Hepatocyte (in vitro differentiated cells): ENCODE measurements around the gene TOP2A.

Experiments
- CTCF ChIP-seq: fragments of 200-600 bp; sonication (generic); IDR thresholded peaks from 2 replicates; pipeline ENCODE4 v1.5.1; 2016; ENCODE audit warnings: antibody characterized with exemption, mild to moderate bottlenecking; ENCODE audit not compliant: poor library complexity
- EZH2 ChIP-seq: fragments of 200-600 bp; sonication (generic); IDR thresholded peaks from 2 replicates; pipeline ENCODE4 v1.6.1; 2016; ENCODE audit warnings: antibody characterized with exemption, mild to moderate bottlenecking, borderline replicate concordance
- EZH2phosphoT487 ChIP-seq: fragments of 200-600 bp; sonication (generic); IDR thresholded peaks from one replicate; pipeline ENCODE4 v1.6.1; 2018; ENCODE audit warnings: antibody characterized with exemption, mild to moderate bottlenecking, low read depth, moderate library complexity; ENCODE audit not compliant: unreplicated experiment, severe bottlenecking

GRCh38 chr17:40417258-40417608 lies 463 bp downstream of the TOP2A start:
- TF ChIP-seq CTCF (no peak), EZH2 (no peak), EZH2phosphoT487 (no peak)
